Skeletal muscle cell (primary cell): ENCODE measurements around the gene C17orf107.
"Not testable (repeated sequence)": the region's sequence is repeated elsewhere in the genome, so short reads cannot be mapped to it uniquely, and the experiment has no call there.

Experiments used
- DNase-seq: peaks from one replicate; pipeline ENCODE4 v3.0.0-alpha.2; 2010; ENCODE audit warnings: low read depth
- H3K4me3 ChIP-seq: 2 replicates; pipeline ENCODE4 v1.5.1; 2011; ENCODE audit warnings: low read depth, mild to moderate bottlenecking, control low read depth, low read length, moderate library complexity

Gene C17orf107

DNA sequence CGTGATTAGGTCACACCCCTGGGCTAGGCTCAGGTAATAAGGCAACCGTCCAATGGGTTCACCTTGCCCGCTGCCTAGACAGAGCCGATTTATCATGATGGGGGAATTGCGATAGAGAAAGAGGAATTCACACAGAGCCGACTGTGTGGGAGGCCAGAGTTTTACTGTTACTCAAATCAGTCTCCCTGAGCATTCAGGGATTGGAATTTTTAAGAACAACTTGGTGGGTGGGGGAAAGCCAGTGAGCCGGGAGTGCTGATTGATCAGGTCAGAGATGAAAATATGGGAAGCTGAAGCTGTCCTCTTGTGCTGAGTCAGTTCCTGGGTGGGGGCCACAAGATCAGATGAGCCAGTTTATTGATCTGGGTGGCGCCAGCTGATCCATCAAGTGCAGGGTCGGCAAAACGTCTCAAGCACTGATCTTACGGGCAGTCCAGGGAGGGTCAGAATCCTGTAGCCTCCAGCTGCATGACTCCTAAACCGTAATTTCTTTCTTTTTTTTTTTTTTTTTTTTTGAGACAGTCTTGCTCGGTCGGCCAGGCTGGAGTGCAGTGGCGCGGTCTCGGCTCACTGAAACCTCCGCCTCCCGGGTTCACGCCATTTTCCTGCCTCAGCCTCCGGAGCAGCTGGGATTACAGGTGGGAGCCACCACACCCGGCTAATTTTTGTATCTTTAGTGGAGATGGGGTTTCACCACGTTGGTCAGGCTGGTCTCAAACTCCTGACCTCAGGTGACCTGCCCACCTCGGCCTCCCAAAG lies 27.4 kb downstream of the C17orf107 start:
- not testable (repeated sequence) for H3K4me3 ChIP-seq, DNase-seq

DNA sequence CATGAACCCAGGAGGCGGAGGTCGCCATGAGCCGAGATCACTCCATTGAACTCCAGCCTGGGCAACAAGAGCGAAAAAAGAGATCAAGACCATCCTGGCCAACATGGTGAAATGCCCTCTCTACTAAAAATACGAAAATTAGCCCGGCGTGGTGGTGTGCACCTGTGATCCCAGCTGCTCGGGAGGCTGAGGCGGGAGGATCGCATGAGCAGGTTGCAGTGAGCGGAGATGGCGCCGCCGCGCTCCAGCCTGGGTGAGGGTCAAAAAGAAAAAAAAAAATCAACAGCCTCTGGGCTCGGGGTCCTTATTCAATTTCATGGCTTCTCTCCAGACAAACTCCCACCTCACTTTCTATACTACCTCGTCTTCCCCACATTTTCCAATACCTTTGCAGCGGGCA lies 29.5 kb downstream of the C17orf107 start:
- no peak overlapping the region for H3K4me3 ChIP-seq
- DNase-seq: no peak

DNA sequence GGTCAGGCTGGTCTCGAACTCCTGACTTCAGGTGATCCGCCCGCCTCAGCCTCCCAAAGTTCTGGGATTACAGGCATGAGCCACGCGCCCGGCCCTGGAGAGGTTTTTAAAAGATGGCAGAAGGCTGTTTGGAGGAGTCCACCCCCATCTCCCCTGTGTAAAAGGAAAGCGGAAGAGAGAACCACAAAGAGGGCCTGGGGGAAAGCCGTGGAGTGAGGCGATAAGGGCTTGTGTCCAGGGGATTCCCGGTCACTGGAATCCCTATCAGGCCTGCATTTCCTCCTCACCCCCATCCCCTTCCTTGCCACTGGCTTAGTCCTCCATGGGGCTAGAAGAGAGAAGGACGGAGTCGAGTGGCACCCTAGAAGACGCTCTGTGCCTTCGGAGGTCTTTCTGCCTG lies 32.6 kb downstream of the C17orf107 start, which contains the start of gene GP1BA:
GP1BA (plus strand) TSS at position 315 of the 400 bp plus-strand sequence. CDS start 328 bp downstream, outside the sequence.
- H3K4me3 ChIP-seq: no peak within 1 kb of the TSS
- no peak for DNase-seq

DNA sequence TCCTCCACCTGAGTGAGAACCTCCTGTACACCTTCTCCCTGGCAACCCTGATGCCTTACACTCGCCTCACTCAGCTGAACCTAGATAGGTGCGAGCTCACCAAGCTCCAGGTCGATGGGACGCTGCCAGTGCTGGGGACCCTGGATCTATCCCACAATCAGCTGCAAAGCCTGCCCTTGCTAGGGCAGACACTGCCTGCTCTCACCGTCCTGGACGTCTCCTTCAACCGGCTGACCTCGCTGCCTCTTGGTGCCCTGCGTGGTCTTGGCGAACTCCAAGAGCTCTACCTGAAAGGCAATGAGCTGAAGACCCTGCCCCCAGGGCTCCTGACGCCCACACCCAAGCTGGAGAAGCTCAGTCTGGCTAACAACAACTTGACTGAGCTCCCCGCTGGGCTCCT lies 33.4 kb downstream of the C17orf107 start:
- DNase-seq: no peak
- no peak overlapping the region for H3K4me3 ChIP-seq

DNA sequence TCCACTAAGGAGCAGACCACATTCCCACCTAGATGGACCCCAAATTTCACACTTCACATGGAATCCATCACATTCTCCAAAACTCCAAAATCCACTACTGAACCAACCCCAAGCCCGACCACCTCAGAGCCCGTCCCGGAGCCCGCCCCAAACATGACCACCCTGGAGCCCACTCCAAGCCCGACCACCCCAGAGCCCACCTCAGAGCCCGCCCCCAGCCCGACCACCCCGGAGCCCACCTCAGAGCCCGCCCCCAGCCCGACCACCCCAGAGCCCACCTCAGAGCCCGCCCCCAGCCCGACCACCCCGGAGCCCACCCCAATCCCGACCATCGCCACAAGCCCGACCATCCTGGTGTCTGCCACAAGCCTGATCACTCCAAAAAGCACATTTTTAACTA lies 34.3 kb downstream of the C17orf107 start:
- H3K4me3 ChIP-seq: no peak overlapping the region
- DNase-seq: no peak

DNA sequence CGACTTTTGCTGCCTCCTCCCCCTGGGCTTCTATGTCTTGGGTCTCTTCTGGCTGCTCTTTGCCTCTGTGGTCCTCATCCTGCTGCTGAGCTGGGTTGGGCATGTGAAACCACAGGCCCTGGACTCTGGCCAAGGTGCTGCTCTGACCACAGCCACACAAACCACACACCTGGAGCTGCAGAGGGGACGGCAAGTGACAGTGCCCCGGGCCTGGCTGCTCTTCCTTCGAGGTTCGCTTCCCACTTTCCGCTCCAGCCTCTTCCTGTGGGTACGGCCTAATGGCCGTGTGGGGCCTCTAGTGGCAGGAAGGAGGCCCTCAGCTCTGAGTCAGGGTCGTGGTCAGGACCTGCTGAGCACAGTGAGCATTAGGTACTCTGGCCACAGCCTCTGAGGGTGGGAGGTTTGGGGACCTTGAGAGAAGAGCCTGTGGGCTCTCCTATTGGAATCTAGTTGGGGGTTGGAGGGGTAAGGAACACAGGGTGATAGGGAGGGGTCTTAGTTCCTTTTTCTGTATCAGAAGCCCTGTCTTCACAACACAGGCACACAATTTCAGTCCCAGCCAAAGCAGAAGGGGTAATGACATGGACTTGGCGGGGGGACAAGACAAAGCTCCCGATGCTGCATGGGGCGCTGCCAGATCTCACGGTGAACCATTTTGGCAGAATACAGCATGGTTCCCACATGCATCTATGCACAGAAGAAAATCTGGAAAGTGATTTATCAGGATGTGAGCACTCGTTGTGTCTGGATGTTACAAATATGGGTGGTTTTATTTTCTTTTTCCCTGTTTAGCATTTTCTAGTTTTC lies 35.0 kb downstream of the C17orf107 start:
- H3K4me3 ChIP-seq: no peak overlapping the region
- no peak for DNase-seq

DNA sequence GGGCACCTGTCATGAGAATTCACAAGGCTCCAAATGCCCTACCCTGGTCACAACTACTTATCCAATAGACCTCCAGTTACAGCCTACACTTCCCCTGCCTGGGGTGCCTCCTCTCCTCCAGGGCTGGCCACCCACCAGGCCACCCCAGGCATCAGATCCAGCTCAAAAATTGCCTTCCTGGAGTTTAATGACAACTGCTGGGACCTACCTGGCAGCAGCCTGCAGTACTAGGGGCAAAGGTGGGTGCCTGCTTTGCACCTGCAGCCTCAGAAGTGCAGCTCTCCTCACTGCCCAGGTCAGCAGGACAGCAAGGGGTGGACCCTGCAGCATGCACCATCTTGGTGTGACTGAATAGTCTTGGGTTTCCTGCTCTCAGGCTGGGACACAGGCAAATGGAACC lies 36.3 kb downstream of the C17orf107 start:
- DNase-seq: no peak
- no peak overlapping the region for H3K4me3 ChIP-seq

DNA sequence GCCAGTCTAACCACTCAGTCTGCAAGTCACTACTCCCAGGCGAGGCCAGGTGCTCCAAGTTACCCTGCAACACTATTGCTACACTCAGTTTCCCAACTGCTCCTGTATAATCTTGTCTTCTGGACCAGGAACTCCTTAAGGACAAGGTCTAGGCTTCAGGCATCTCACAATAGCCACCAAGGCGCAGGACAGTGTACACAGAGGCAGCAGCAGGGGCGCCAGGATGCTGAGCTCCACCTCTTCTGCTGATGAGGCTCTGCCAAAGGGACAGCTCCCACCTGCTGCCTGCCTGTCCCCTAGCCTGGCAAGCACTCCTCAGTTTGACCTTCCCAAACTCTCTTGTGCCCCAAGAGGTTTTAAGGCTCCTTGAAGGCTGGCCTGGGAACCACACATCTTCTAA lies 37.1 kb downstream of the C17orf107 start:
- H3K4me3 ChIP-seq: no peak overlapping the region
- DNase-seq: no peak

DNA sequence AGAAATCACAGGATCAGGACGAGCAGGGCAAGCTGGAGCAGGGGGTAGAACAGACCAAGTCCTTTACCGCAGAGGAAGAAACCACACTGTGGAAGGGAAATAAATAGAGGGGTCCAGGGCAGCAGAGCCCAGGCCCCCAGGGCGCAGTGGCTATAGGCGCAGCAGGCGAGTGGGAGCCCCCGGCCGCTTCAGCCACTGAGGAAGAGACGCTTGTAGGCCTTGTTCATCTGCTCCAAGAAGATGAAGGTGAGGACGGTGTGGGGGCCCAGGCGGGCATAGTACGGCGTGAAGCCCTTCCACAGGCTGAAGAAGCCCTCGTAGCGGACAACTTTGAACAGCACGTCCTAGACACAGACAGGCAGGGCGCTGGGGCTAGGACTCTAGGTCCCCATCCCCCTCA lies 38.2 kb downstream of the C17orf107 start:
- no peak for DNase-seq
- H3K4me3 ChIP-seq: no peak overlapping the region

DNA sequence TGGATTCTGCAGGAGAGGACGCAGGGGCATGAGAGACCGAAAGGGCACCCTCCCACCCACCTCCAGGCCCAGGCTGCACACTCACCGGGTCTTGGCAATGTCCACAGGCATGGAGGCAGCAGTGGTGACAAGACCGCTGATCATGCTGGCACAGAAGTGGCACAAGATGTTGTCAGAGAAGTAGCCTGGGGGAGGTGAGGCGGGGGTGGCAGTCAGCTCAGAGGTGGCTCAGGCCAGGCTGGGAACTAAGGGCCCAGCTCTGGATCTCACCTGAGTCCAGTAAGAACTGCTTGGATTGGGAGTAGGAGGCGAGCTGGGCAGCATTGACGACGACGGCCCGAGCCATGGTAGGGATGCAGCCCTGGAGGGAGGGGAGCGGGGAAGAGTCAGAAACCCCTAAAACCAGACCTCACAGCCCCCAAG lies 38.7 kb downstream of the C17orf107 start:
- DNase-seq: no peak
- no peak overlapping the region for H3K4me3 ChIP-seq

DNA sequence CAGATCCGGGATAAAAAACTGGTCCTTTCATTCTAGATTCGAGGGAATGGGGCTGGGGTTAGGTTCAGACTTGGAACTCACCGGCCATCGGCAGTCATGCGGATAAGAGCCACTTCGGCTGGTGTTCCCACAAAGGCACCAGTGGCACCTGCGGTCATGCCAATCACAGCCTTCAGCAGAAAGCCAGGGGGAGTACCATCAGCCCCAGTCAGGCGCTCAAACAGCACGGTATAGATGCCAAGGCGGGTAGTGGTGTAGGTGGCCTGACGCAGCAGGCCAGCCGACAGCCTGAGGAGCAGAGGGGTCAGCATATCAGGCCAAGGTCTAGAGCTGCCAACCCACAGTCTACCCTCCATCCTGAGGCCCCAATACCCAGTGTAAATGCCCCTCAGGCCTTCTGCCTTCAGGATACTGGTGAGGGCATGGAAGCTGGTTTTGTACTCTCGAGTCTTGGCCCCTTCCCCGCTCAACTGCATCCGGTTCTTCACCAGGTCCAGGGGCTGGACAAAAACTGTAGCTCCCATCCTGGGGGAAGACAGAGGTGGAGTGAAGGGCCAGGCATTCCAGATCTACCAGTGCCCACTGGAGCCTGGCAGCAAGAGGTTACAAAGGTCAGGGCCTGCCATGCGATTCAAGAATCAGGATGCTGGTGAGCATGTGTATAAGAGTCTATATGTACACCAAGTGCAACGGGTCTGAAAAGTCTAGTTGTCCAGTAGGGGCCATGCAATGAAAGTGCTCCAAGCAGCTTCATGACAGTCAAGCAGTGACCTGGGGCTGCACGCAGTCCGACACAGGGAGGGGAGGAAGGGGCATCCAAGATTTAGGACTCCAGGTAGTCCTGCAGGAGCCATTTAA lies 39.6 kb downstream of the C17orf107 start:
- DNase-seq: no peak
- H3K4me3 ChIP-seq: peak overlapping the region; percentile 91

DNA sequence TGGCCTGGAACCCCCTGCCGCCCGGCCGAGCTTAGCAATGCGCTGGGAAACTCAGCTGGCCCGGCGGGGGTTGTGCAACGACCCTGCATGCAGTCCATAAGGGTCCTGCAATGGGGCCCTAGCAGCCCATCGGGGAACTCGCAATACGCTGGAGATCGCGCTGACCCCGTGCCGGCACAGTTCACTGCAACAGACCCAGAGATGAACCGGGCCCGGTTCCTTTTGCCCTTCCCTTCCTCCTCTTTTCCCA lies 40.1 kb downstream of the C17orf107 start:
- DNase-seq: no peak

DNA sequence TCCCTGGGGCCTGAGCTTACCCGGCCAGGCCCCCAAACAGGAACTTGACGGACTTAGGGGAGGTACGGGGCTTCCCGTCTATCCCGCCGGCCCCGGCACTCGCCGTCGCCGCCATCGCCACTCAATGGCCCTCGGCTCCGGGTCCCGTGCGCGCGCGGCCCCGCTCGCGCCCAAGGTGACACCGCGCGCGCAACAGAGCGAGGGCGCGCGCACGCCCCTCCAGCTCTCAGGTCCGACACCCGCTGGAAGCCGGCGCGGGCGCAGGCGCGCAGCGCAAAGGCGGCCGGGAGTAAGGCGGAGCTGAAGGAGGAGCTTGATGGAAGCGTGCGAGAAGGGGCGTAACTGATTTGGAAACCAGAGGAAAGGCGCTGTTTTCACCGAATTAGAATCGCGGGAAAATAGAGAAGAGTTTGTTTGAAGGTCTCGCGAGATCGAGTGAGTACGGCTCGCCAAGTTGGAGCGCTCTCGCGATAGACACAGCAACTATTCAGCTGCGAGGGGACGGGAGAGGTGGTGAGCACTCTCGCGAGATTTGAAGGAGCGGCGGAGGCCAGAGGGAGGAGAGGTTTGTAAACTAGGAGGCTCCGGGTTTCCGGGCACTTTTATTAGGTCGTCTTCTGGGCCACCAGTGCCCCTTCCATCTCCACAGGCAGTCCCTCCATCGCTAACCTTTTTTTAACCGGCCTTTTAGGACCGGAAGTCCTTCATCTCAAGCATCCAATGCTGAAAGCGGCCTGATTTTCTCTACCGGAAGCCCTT lies 40.6 kb downstream of the C17orf107 start, which contains the start of the genes RNF167 and SLC25A11:
RNF167 (plus strand) TSS at position 473 of the 759 bp plus-strand sequence. CDS start 642 bp downstream, outside the sequence.
SLC25A11 (minus strand) TSS at position 251 of the 759 bp plus-strand sequence; CDS start at position 115, 136 bp downstream.
- peak; percentile 99 for DNase-seq
- peak within 1 kb of the TSS; percentile 91 for H3K4me3 ChIP-seq

More for the DNA sequence above, 40.1 kb downstream of the C17orf107 start:
- H3K4me3 ChIP-seq: peak overlapping the region; percentile 91

DNA sequence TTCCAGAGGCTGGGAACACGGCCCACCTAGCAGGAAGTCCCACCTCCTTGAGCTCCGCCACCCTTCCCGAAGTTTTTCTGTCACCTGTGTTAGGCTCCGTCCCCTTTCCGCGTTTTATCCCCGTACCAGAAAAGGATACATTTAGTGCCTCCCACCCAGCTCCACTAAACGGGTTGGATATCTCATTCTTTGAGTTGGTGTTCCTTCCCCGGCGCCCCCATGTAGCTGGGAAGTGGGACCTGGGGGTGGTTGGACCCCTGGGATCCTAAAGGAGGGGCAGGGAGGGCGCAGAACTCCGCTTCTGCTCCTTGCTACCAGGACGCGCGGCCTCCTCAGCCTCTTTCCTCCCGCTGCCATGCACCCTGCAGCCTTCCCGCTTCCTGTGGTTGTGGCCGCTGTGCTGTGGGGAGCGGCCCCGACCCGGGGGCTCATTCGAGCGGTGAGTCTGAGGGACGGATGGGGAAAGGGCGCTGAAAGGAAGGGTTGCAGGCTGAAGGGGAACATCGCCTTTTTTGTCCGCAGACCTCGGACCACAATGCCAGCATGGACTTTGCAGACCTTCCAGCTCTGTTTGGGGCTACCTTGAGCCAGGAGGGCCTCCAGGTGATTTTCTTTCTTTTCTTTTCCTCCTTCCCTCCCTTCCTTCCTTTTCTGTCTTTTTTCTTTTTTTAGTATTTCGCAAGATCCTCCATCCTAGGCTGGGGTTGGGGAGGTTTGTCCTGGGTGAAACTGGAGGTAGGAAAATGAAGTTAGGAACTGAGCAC lies 41.4 kb downstream of the C17orf107 start:
- no peak for DNase-seq
- peak overlapping the region; percentile 91 for H3K4me3 ChIP-seq

DNA sequence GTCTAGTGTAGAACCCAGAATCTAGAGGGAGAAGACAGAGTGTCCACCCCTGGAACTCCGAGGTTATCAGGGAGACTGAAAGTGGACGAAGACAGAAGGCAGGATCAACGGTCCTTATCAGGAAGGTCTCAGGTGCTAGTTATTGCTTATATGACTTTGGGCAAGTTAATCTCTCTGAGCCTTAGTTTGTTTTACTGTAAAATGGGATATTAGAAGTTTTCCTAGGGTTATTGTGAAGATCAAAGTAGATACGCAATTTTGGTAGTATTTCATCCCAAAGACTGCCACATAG lies 41.9 kb downstream of the C17orf107 start:
- peak overlapping the region; percentile 91 for H3K4me3 ChIP-seq
- no peak for DNase-seq

DNA sequence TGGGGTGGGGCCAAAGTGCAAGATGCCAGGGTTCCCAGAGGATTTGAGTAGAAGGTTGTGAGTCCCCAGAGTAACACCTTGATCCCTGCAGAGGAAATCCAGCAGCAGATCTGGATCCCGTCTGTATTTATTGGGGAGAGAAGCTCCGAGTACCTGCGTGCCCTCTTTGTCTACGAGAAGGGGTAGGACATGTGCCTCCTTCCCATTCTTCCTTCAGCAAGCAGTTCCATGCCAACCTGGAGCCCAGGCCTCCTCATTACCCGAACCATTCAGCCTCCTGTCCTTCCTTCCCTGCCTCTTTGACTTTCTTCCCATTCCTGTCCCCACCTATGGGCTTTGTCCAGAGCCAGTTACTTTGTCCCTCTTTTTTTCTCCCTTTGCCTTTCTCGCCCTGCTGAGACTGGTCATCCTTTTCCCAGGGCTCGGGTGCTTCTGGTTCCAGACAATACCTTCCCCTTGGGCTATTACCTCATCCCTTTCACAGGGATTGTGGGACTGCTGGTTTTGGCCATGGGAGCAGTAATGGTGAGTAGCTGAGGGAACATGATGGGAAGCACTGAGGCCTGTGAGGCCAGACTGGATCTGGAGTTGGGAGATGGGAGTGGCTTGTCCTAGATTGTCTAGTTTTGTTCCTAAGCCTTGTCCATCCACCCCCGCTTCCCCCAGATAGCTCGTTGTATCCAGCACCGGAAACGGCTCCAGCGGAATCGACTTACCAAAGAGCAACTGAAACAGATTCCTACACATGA lies 43.6 kb downstream of the C17orf107 start:
- no peak for DNase-seq
- H3K4me3 ChIP-seq: no peak overlapping the region

DNA sequence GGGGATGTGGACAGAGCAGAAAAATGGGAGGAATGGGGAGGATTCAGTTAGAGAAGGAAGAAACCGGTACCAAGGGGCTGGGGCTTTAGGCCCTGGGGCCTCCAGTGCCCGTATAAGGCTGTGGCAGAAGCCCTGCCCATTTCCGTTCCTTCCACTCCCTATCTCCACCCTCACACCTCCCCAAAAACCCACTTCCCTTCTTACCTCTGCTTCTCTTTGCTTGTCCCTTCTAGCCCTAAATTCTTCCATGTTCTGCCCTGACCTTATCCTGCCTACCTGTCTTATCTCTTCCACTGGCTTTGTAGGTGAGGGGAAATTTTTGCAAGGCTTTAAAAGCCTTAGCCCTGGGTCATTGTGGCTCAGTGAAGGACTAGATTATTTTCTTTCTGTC lies 44.8 kb downstream of the C17orf107 start:
- no peak for DNase-seq
- H3K4me3 ChIP-seq: no peak overlapping the region
